ENCODE data around the gene SH3D19.

- TF ChIP-seq, protein P1, sequence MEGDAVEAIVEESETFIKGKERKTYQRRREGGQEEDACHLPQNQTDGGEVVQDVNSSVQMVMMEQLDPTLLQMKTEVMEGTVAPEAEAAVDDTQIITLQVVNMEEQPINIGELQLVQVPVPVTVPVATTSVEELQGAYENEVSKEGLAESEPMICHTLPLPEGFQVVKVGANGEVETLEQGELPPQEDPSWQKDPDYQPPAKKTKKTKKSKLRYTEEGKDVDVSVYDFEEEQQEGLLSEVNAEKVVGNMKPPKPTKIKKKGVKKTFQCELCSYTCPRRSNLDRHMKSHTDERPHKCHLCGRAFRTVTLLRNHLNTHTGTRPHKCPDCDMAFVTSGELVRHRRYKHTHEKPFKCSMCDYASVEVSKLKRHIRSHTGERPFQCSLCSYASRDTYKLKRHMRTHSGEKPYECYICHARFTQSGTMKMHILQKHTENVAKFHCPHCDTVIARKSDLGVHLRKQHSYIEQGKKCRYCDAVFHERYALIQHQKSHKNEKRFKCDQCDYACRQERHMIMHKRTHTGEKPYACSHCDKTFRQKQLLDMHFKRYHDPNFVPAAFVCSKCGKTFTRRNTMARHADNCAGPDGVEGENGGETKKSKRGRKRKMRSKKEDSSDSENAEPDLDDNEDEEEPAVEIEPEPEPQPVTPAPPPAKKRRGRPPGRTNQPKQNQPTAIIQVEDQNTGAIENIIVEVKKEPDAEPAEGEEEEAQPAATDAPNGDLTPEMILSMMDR (IDR thresholded peaks at IDR 0.05; ENCODE audit: poor library complexity): no peak
- TF ChIP-seq EZH2 (IDR thresholded peaks at IDR 0.05; ENCODE audit: borderline replicate concordance): no peak
Observed at GRCh38 chr4:151091047-151091446, 234.4 kb downstream of the SH3D19 start.

Measured in hepatocyte (in vitro differentiated cells).